ACC112 (cell line): ENCODE results near the gene GRHL3.

Source experiments
- H2AFZ ChIP-seq: fragments of 200-600 bp; sonication (generic); one replicate; pipeline ENCODE4 v1.6.0; 2017; ENCODE audit warnings: antibody characterized with exemption, low read length; ENCODE audit not compliant: unreplicated experiment
- H3K27ac ChIP-seq: fragments of 200-600 bp; sonication (generic); 2 replicates; pipeline ENCODE4 v1.5.1; 2014; ENCODE audit warnings: low read depth, mild to moderate bottlenecking, antibody characterized with exemption, low read length, moderate library complexity
- H3K27me3 ChIP-seq: fragments of 200-600 bp; sonication (generic); 2 replicates; pipeline ENCODE4 v1.6.1; 2014; ENCODE audit warnings: mild to moderate bottlenecking, antibody characterized with exemption, low read length, moderate library complexity, mixed read lengths; ENCODE audit not compliant: insufficient read depth
- H3K36me3 ChIP-seq: fragments of 200-600 bp; sonication (generic); 2 replicates; pipeline ENCODE4 v1.6.1; 2016; ENCODE audit warnings: mild to moderate bottlenecking, antibody characterized with exemption, low read length, moderate library complexity, mixed read lengths; ENCODE audit not compliant: insufficient read depth
- H3K4me1 ChIP-seq: fragments of 200-600 bp; sonication (generic); one replicate; pipeline ENCODE4 v1.6.1; 2016; ENCODE audit warnings: low read length, mixed read lengths; ENCODE audit not compliant: insufficient read depth, unreplicated experiment, control insufficient read depth
- H3K4me3 ChIP-seq: fragments of 200-600 bp; sonication (generic); 2 replicates; pipeline ENCODE4 v1.5.1; 2014; ENCODE audit warnings: mild to moderate bottlenecking, low read depth, low read length
- H3K79me2 ChIP-seq: fragments of 200-600 bp; sonication (generic); one replicate; pipeline ENCODE4 v1.6.0; 2016; ENCODE audit warnings: low read length; ENCODE audit not compliant: control insufficient read depth, unreplicated experiment, insufficient read depth

Gene GRHL3

GRCh38 chr1:24317956-24318614, 1.1 kb upstream of the GRHL3 start:
- Histone ChIP-seq H3K79me2 (no peaks in the 10 kb centered on the region), H3K27ac (no peak overlapping the region), H2AFZ (no peak overlapping the region), H3K27me3 (peaks cover 48% of the 10 kb centered on the region), H3K4me1 (peaks cover 11% of the 10 kb centered on the region), H3K36me3 (no peaks in the 10 kb centered on the region), H3K4me3 (no peak overlapping the region)

- peaks cover 11% of the 10 kb centered on the region for H3K4me1 ChIP-seq
- no peak overlapping the region for H3K4me3 ChIP-seq
- H3K79me2 ChIP-seq, result no peaks in the 10 kb centered on the region
- no peak overlapping the region for H3K27ac ChIP-seq
- H2AFZ ChIP-seq, result no peak overlapping the region
- peaks cover 55% of the 10 kb centered on the region for H3K27me3 ChIP-seq
- no peaks in the 10 kb centered on the region for H3K36me3 ChIP-seq
Observed at GRCh38 chr1:24318615-24319311, 394 bp upstream of the GRHL3 start.

- Histone ChIP-seq H3K27me3 (peaks cover 60% of the 10 kb centered on the region), H3K36me3 (no peaks in the 10 kb centered on the region), H3K27ac (no peak overlapping the region), H2AFZ (no peak overlapping the region), H3K79me2 (no peaks in the 10 kb centered on the region), H3K4me1 (peaks cover 11% of the 10 kb centered on the region), H3K4me3 (no peak overlapping the region)
Observed at GRCh38 chr1:24319962-24320361, 805 bp downstream of the GRHL3 start.

- H3K27ac ChIP-seq, result no peak overlapping the region
- H3K4me1 ChIP-seq, result peaks cover 11% of the 10 kb centered on the region
- H3K79me2 ChIP-seq, result no peaks in the 10 kb centered on the region
- H3K36me3 ChIP-seq, result no peaks in the 10 kb centered on the region
- H3K4me3 ChIP-seq, result no peak overlapping the region
- H3K27me3 ChIP-seq, result peaks cover 60% of the 10 kb centered on the region
- no peak overlapping the region for H2AFZ ChIP-seq
Observed at GRCh38 chr1:24321126-24321525, 2.0 kb downstream of the GRHL3 start.

- Histone ChIP-seq H3K36me3 (no peaks in the 10 kb centered on the region), H3K4me3 (peak overlapping the region; percentile 60), H3K79me2 (no peaks in the 10 kb centered on the region), H3K27ac (no peak overlapping the region), H3K27me3 (peaks cover 60% of the 10 kb centered on the region), H3K4me1 (peaks cover 11% of the 10 kb centered on the region), H2AFZ (peak overlapping the region; percentile 40)
Observed at GRCh38 chr1:24321697-24322469, 2.7 kb downstream of the GRHL3 start.

GRCh38 chr1:24322470-24323177, 3.5 kb downstream of the GRHL3 start:
- Histone ChIP-seq H3K79me2 (no peaks in the 10 kb centered on the region), H3K4me1 (peaks cover 12% of the 10 kb centered on the region), H3K4me3 (peak overlapping the region; percentile 60), H3K36me3 (no peaks in the 10 kb centered on the region), H3K27ac (no peak overlapping the region), H2AFZ (peak overlapping the region; percentile 40), H3K27me3 (peaks cover 61% of the 10 kb centered on the region)

GRCh38 chr1:24323281-24323680, 4.1 kb downstream of the GRHL3 start:
- H2AFZ ChIP-seq, result no peak overlapping the region
- H3K27ac ChIP-seq, result no peak overlapping the region
- H3K36me3 ChIP-seq, result no peaks in the 10 kb centered on the region
- peaks cover 14% of the 10 kb centered on the region for H3K4me1 ChIP-seq
- no peaks in the 10 kb centered on the region for H3K79me2 ChIP-seq
- H3K27me3 ChIP-seq, result peaks cover 62% of the 10 kb centered on the region
- no peak overlapping the region for H3K4me3 ChIP-seq

- Histone ChIP-seq H3K4me3 (no peak overlapping the region), H3K79me2 (no peaks in the 10 kb centered on the region), H2AFZ (no peak overlapping the region), H3K27ac (no peak overlapping the region), H3K36me3 (no peaks in the 10 kb centered on the region), H3K27me3 (peaks cover 46% of the 10 kb centered on the region), H3K4me1 (peaks cover 20% of the 10 kb centered on the region)
Observed at GRCh38 chr1:24324903-24325302, 5.7 kb downstream of the GRHL3 start.

- no peaks in the 10 kb centered on the region for H3K36me3 ChIP-seq
- H3K27me3 ChIP-seq, result peaks cover 37% of the 10 kb centered on the region
- no peak overlapping the region for H2AFZ ChIP-seq
- H3K4me1 ChIP-seq, result peaks cover 29% of the 10 kb centered on the region
- no peaks in the 10 kb centered on the region for H3K79me2 ChIP-seq
- H3K4me3 ChIP-seq, result no peak overlapping the region
- H3K27ac ChIP-seq, result no peak overlapping the region
Observed at GRCh38 chr1:24325587-24326449, 6.7 kb downstream of the GRHL3 start.

GRCh38 chr1:24327486-24327885, 8.3 kb downstream of the GRHL3 start:
- peaks cover 23% of the 10 kb centered on the region for H3K4me1 ChIP-seq

More at GRCh38 chr1:24327486-24327885, 8.3 kb downstream of the GRHL3 start:
- no peaks in the 10 kb centered on the region for H3K36me3 ChIP-seq
- H3K27ac ChIP-seq, result no peak overlapping the region
- H3K27me3 ChIP-seq, result peaks cover 20% of the 10 kb centered on the region
- H3K79me2 ChIP-seq, result no peaks in the 10 kb centered on the region
- H3K4me3 ChIP-seq, result no peak overlapping the region
- H2AFZ ChIP-seq, result no peak overlapping the region
